K562 (cell line): ENCODE results near the gene RXRA. TPM values are rescaled to one million over a fixed set of nuclear protein-coding genes. Genes with fewer than 3 reads are reported as not detected.

Experiments
- ATAC-seq: fragments of 200-7000 bp; cut with Tn5 transposase; 3 replicates; pipeline ENCODE4 v1.9.1; 2020; ENCODE audit warnings: moderate library complexity
- BruUV-seq: library from RNA; stranded (reverse); fragments of 400-500 nt; replicated peaks from 2 replicates; lab custom pipeline; 2021; lab: Mats Ljungman, UMichigan
- CTCF ChIA-PET: fragments of 300-600 bp; formaldehyde crosslinking; extraction: SDS; loops from one replicate; lab custom pipeline; 2021; ENCODE audit warnings: low intra/inter-chr PET ratio; lab: Yijun Ruan, JAX
- POLR2A ChIA-PET: fragments of 300-600, 350-650 bp; sonication (Branson Sonifier 250); formaldehyde crosslinking; extraction: SDS; loops from one replicate; lab custom pipeline; 2021; ENCODE audit warnings: antibody characterized with exemption, inconsistent platforms; lab: Yijun Ruan, JAX
- DNase-seq, 4 experiments: peaks; one replicate each; pipeline versions ENCODE4 v3.0.0 to v3.0.0-alpha.2; 2011 to 2018; ENCODE audit warnings: low spot score in 3 of 4, mixed read lengths in 3 of 4; ENCODE audit errors: extremely low read depth in 1 of 4
- FAIRE-seq: peaks from 2 replicates; lab custom pipeline; 2011; peaks lifted over from hg19 to GRCh38; lab: Jason Lieb, UNC
- H2AFZ ChIP-seq: 2 replicates; pipeline ENCODE4 v1.6.0; 2011; ENCODE audit warnings: low read depth, low read length, control low read depth, inconsistent platforms
- H3K27ac ChIP-seq: fragments of 200-600 bp; 3 replicates; pipeline ENCODE4 v1.8.0; 2011; ENCODE audit warnings: low read depth, mild to moderate bottlenecking, control low read depth, inconsistent platforms, low read length, moderate library complexity, mixed read lengths; ENCODE audit errors: extremely low read depth
- H3K27me3 ChIP-seq, 2 experiments: fragments of 300-600 bp in 1 of 2; 2 replicates in 1 of 2; 3 replicates in 1 of 2; pipeline versions ENCODE4 v1.6.0 to v1.8.0; 2011; ENCODE audit warnings: inconsistent platforms in 2 of 2, low read length in 2 of 2, mild to moderate bottlenecking in 1 of 2, mixed read lengths in 1 of 2, moderate library complexity in 1 of 2; ENCODE audit not compliant: control insufficient read depth in 2 of 2, insufficient read depth in 2 of 2
- H3K36me3 ChIP-seq: fragments of 300-600 bp; 3 replicates; pipeline ENCODE4 v1.8.0; 2011; ENCODE audit warnings: mild to moderate bottlenecking, low read length, inconsistent platforms; ENCODE audit not compliant: control insufficient read depth, insufficient read depth
- H3K4me1 ChIP-seq, 2 experiments: fragments of 200-600 bp in 1 of 2; replicated peaks in 1 of 2; 2 replicates in 1 of 2; 3 replicates in 1 of 2; pipeline versions ENCODE4 v1.5.1 to v1.8.0; 2011; ENCODE audit warnings: inconsistent platforms in 2 of 2, low read length in 2 of 2, mild to moderate bottlenecking in 1 of 2, mixed read lengths in 1 of 2, moderate library complexity in 1 of 2; ENCODE audit not compliant: control insufficient read depth in 2 of 2, insufficient read depth in 2 of 2
- H3K4me2 ChIP-seq: 2 replicates; pipeline ENCODE4 v1.6.1; 2011; ENCODE audit warnings: low read length, control low read depth, inconsistent platforms, mixed read lengths; ENCODE audit not compliant: insufficient read depth
- H3K4me3 ChIP-seq: fragments of 200-600 bp; sonication (generic), shearing (Covaris generic); 2 replicates; pipeline ENCODE4 v1.5.1; 2016; ENCODE audit warnings: control low read depth, inconsistent platforms
- H3K79me2 ChIP-seq: fragments of 200-600 bp; 3 replicates; pipeline ENCODE4 v1.8.0; 2011; ENCODE audit warnings: low read length, inconsistent platforms; ENCODE audit not compliant: control insufficient read depth, insufficient read depth
- H3K9ac ChIP-seq, 2 experiments: 2 replicates each; pipeline versions ENCODE4 v1.6.0 to v1.6.1; 2011; ENCODE audit warnings: low read depth in 2 of 2, low read length in 2 of 2, control low read depth in 1 of 2, inconsistent platforms in 1 of 2, mild to moderate bottlenecking in 1 of 2, mixed read lengths in 1 of 2; ENCODE audit not compliant: insufficient read depth in 1 of 2
- H3K9me1 ChIP-seq: one replicate; pipeline ENCODE4 v1.6.0; 2011; ENCODE audit warnings: inconsistent platforms, mild to moderate bottlenecking, low read length, moderate library complexity; ENCODE audit not compliant: control insufficient read depth, insufficient read depth
- H3K9me3 ChIP-seq: replicated peaks from 2 replicates; pipeline ENCODE4 v1.5.1; 2011; ENCODE audit warnings: low read depth, low read length, inconsistent platforms; ENCODE audit not compliant: control insufficient read depth, insufficient read depth
- H4K20me1 ChIP-seq: replicated peaks from 2 replicates; pipeline ENCODE4 v1.6.1; 2011; ENCODE audit warnings: low read length, inconsistent platforms, mixed read lengths; ENCODE audit not compliant: control insufficient read depth, insufficient read depth
- BRF1 ChIP-seq: IDR thresholded peaks from 3 replicates; pipeline ENCODE4 v1.6.1; 2011; ENCODE audit warnings: borderline replicate concordance, mild to moderate bottlenecking; ENCODE audit not compliant: insufficient read length; ENCODE audit errors: extremely low read depth
- C11orf30 ChIP-seq: fragments of 450-650 bp; IDR thresholded peaks from 2 replicates; pipeline ENCODE4 v1.6.1; 2016; ENCODE audit warnings: low read depth, mild to moderate bottlenecking
- CC2D1A ChIP-seq: fragments of 450-650 bp; IDR thresholded peaks from 2 replicates; pipeline ENCODE4 v1.6.1; 2017; ENCODE audit warnings: mild to moderate bottlenecking
- DDX20 ChIP-seq: fragments of 450-650 bp; IDR thresholded peaks from 2 replicates; pipeline ENCODE4 v1.6.1; 2016; ENCODE audit warnings: missing genetic modification characterization, low read depth, mild to moderate bottlenecking, missing compliant biosample characterization, moderate library complexity
- FOXJ2 ChIP-seq: fragments of 200-800 bp; sonication (Bioruptor generic); IDR thresholded peaks from 2 replicates; pipeline ENCODE4 v1.6.1; 2016; ENCODE audit warnings: missing genetic modification characterization, missing compliant biosample characterization
- IRF1 ChIP-seq: sonication (generic); formaldehyde crosslinking; IDR thresholded peaks from 2 replicates; pipeline ENCODE4 v1.8.0; 2022; ENCODE audit warnings: missing genetic modification reagents, mild to moderate bottlenecking, borderline replicate concordance
- MAFK ChIP-seq: IDR thresholded peaks from 2 replicates; pipeline ENCODE4 v1.6.1; 2011; ENCODE audit warnings: low read length, improper control_type of control experiment
- NFE2 ChIP-seq: IDR thresholded peaks from 2 replicates; pipeline ENCODE4 v1.6.1; 2014; ENCODE audit warnings: antibody characterized with exemption, low read depth
- POLR2H ChIP-seq: IDR thresholded peaks from 2 replicates; pipeline ENCODE4 v1.6.1; 2016; ENCODE audit warnings: missing genetic modification characterization, low read depth, mild to moderate bottlenecking, control low read depth, missing compliant biosample characterization, moderate library complexity
- SNRNP70 ChIP-seq: fragments of 200-400 bp; formaldehyde crosslinking; optimal IDR thresholded peaks from 2 replicates; pipeline ENCODE3; 2017; ENCODE audit warnings: low read depth, low read length
- ZNF184 ChIP-seq: sonication (generic); formaldehyde crosslinking; IDR thresholded peaks from 2 replicates; pipeline ENCODE4 v1.5.0; 2020; ENCODE audit warnings: missing genetic modification reagents
- ZNF449 ChIP-seq: fragments of 250-450 bp; sonication (Bioruptor Pico); IDR thresholded peaks from 2 replicates; pipeline ENCODE4 v1.8.0; 2022; ENCODE audit warnings: moderate library complexity, mild to moderate bottlenecking, inconsistent platforms
- ZNF639 ChIP-seq, 2 experiments: fragments of 200-800 bp in 1 of 2; sonication (Bioruptor generic) in 1 of 2; sonication (generic) in 1 of 2; formaldehyde crosslinking in 1 of 2; IDR thresholded peaks in 1 of 2; conservative IDR thresholded peaks in 1 of 2; 2 replicates each; pipeline versions ENCODE4 v1.5.0 to v1.6.1; 2016 to 2020; ENCODE audit warnings: missing compliant biosample characterization in 1 of 2, missing genetic modification characterization in 1 of 2, missing genetic modification reagents in 1 of 2
- WGBS: fragments of 100-300 bp; shearing (Covaris generic); methylation state at CpG from one replicate; pipeline ENCODE4 v1.1.6; 2016; ENCODE audit warnings: low coverage, mixed read lengths; ENCODE audit not compliant: insufficient coverage; ENCODE audit errors: missing lambda C conversion rate; 5-methylcytosine and 5-hydroxymethylcytosine counted together
- in situ Hi-C: fragments of 300-500 bp; cut with MboI; formaldehyde crosslinking; loops from 4 replicates; pipeline ENCODE4 v1.15.0; 2018; ENCODE audit warnings: inconsistent platforms, mixed read lengths
- intact Hi-C: fragments of 100-400 bp; cut with micrococcal nuclease; formaldehyde crosslinking; loops from 2 replicates; pipeline ENCODE4 v1.14.2; 2022
- polyA plus RNA-seq, 8 experiments: library from polyadenylated mRNA; depleted of rRNA in 4 of 8; stranded (reverse) in 5 of 8; unstranded in 3 of 8; fragments of >200 nt; fragmentation: Nextera tagmentation in 2 of 8; fragmentation: Illumina TruSeq in 1 of 8; extraction: Ambion mirVana in 2 of 8; extraction: Trizol in 1 of 8; gene quantifications; 2 replicates each; pipeline versions ENCODE4 v1.2.1 to v1.2.3, GENCODE V29; 2011 to 2014; ENCODE audit warnings: inconsistent platforms in 1 of 8, missing spikeins in 1 of 8
- total RNA-seq, 7 experiments: library from RNA; depleted of rRNA in 6 of 7; stranded (reverse); fragments of >200 nt in 6 of 7; fragmentation: Illumina TruSeq in 2 of 7; extraction: Trizol in 2 of 7; gene quantifications; 2 replicates each; pipeline versions ENCODE4 v1.2.1 to v1.2.3, GENCODE V29; 2011 to 2021; ENCODE audit warnings: low replicate concordance in 1 of 7
- TF ChIP-seq, protein P1 (sequence below): IDR thresholded peaks from 2 replicates; pipeline ENCODE4 v1.6.1; 2011; ENCODE audit not compliant: insufficient read length; ENCODE audit errors: extremely low read depth

The RXRA gene
- total and polyA plus RNA-seq, 9 of the 15 experiments (the other 6 are each of a cell fraction or from before 2014, with no cell fraction given) = 0.35 to 23.6 (median 4.6) TPM

DNA sequence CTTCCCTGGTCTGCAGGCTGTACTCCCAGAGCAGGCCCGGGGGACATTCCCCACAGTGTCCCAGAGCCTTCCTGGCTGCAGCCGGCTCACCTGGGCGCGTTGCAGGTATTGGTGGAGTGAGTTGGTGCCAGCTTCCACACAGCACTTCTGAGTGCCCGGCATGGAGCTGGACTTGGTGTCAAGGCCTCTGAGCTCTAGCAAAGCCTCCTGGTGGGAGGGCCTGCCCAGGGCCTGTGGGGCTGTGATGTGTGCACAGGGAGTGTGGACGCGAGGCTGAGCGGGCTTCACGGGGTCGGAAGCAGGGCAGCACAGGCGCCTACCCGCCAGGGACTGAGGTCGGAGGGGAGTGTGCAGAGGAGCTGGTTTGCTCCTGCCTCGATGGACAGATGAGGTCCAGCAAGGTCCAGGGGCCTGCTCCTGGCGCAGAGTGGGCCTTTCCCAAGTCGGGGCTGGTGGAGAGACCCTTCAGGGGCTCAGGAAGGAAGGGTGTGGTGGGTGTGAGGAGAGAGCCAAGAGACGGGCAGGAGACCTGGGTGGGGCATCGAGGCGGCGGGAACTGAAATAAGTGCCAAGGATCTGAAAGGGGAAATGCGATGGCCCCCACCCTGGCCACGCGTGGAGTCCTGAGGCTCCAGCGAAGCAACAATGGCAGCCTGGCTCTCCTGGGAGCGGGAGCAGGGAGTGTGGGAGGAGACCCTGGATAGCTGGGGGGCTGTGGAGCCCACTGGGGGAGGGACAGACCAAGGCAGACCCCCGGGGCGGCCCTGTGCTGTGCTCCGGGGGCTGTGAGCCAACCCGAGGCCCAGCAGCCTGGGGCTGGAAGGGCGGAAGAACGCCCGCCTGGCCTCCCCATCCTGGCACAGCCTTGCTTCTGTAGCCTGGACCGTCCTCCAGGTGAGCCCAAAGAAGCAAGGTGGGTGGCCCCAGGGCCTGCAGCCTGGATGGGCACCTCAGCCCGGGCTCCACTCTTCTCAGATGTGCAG, 78.4 kb downstream of the RXRA start (continued):
- TF ChIP-seq IRF1 (CRISPR knock-in tag) (no peak), BRF1 (no peak), ZNF639 (CRISPR knock-in tag; conservative IDR thresholded peaks at IDR 0.05 in 1 of 2, IDR thresholded peaks at IDR 0.05 in 1 of 2) (no peak)

DNA sequence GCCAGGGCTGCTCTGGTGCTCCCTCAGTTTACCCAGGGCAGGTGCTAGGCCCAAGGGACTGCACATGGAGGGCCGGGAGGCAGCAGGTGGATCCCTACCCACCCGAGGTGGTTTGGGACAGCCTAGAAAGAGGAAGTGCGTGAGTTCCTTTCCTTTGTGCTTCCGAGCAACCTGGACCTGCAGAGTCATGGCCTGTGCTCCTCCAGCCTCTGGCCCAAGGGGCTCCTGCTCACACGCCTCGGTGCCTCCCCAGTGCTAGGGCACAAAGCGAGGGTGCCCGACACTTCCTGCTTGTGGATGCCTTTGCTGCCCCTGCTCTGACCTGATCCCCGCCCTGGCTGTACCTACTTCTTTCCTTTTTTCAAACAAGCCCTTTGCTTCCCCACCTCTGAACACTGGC, 79.3 kb downstream of the RXRA start:
- WGBS = 60% methylated on average over 8 of the region's 9 CpGs
- peak in 1 of 4 experiments; percentile 14 for DNase-seq
- ChIA-PET POLR2A (interaction anchor here (1.1 kb wide), 1 partner anchor 42 kb away, joined by 3 read pairs; no protein-coding TSS in a partner anchor), CTCF (no interaction called here)
- peaks cover 47% of the 10 kb centered on the region; the same call in 1 of the 2 replicates for H4K20me1 ChIP-seq
- H3K79me2 ChIP-seq = peaks cover 5% of the 10 kb centered on the region
- H3K4me1 ChIP-seq = peaks cover 35 to 90% of the 10 kb centered on the region in 2 experiments
- H3K27ac ChIP-seq = no peak overlapping the region
- H3K4me2 ChIP-seq = no peak overlapping the region
- peak; percentile 15; the same call in 1 of the 3 replicates for ATAC-seq
- no peaks in the 10 kb centered on the region for H3K36me3 ChIP-seq
- no peaks in the 10 kb centered on the region for H3K9me3 ChIP-seq
- H2AFZ ChIP-seq = no peak overlapping the region
- H3K4me3 ChIP-seq = no peak overlapping the region
- intact Hi-C loops (no loop called here), in situ Hi-C loops (no loop called here)
- peak; percentile 26 for FAIRE-seq
- H3K27me3 ChIP-seq = no peaks in the 10 kb centered on the region
- no TSS peak for BruUV-seq
- peaks cover 17% of the 10 kb centered on the region for H3K9me1 ChIP-seq
- peak overlapping the region in 1 of 2 experiments; percentile 84; a peak in 2 of 4 replicates for H3K9ac ChIP-seq
- TF ChIP-seq ZNF449 (CRISPR knock-in tag) (no peak), POLR2H (tag) (no peak), FOXJ2 (no peak), DDX20 (tag) (no peak), MAFK (peak; percentile 5; the same call in 1 of the 2 replicates), C11orf30 (0 out of 2 replicates have a peak, but pooled peaks have one; percentile 9), CC2D1A (no peak), SNRNP70 (no peak), NFE2 (peak; percentile 67), ZNF184 (CRISPR knock-in tag) (no peak)
- TF ChIP-seq, protein P1, sequence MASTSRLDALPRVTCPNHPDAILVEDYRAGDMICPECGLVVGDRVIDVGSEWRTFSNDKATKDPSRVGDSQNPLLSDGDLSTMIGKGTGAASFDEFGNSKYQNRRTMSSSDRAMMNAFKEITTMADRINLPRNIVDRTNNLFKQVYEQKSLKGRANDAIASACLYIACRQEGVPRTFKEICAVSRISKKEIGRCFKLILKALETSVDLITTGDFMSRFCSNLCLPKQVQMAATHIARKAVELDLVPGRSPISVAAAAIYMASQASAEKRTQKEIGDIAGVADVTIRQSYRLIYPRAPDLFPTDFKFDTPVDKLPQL = no peak
